Stimulated activated CD8-positive, alpha-beta memory T cell treated with anti-CD3 and anti-CD28 coated beads, Interleukin-12 subunit alpha, Interleukin-12 subunit beta, amount 100 ng/mL, for 24 hours (primary cell): Measurements from ENCODE around the gene STX16.

ENCODE experiments used
- DNase-seq: peaks from one replicate; pipeline ENCODE4 v3.0.0-alpha.2; 2020; ENCODE audit errors: extremely low read depth

Gene STX16

GRCh38 chr20:58710481-58711265, 59.6 kb downstream of the STX16 start:
- DNase-seq: no peak

- no peak for DNase-seq
These were observed 60.4 kb downstream of the STX16 start for GRCh38 chr20:58711266-58712051.

- no peak for DNase-seq
These were observed 61.2 kb downstream of the STX16 start for GRCh38 chr20:58712151-58712791.

- no peak for DNase-seq
These were observed 62.0 kb downstream of the STX16 start for GRCh38 chr20:58712806-58713731.

- DNase-seq: no peak
These were observed 62.8 kb downstream of the STX16 start for GRCh38 chr20:58713801-58714339.

- no peak for DNase-seq
These were observed 63.3 kb downstream of the STX16 start for GRCh38 chr20:58714340-58714922.

GRCh38 chr20:58714923-58715351, 63.9 kb downstream of the STX16 start:
- DNase-seq: no peak

- no peak for DNase-seq
These were observed 64.3 kb downstream of the STX16 start for GRCh38 chr20:58715391-58715800.

- no peak for DNase-seq
These were observed 64.9 kb downstream of the STX16 start for GRCh38 chr20:58715801-58716475.

GRCh38 chr20:58716476-58717277, 65.6 kb downstream of the STX16 start:
- no peak for DNase-seq

- DNase-seq: no peak
These were observed 66.4 kb downstream of the STX16 start for GRCh38 chr20:58717278-58718091.

- DNase-seq: no peak
These were observed 67.1 kb downstream of the STX16 start for GRCh38 chr20:58718121-58718563.

GRCh38 chr20:58718729-58719128, 67.6 kb downstream of the STX16 start:
- DNase-seq: no peak

- DNase-seq: no peak
These were observed 68.2 kb downstream of the STX16 start for GRCh38 chr20:58719258-58719657.

- DNase-seq: no peak
These were observed 68.9 kb downstream of the STX16 start for GRCh38 chr20:58719971-58720371.

GRCh38 chr20:58720890-58721289, 69.8 kb downstream of the STX16 start:
- DNase-seq: no peak

- no peak for DNase-seq
These were observed 71.1 kb downstream of the STX16 start for GRCh38 chr20:58721951-58722778.
